Measurements from ENCODE around the gene MGLL. TPM values are rescaled to one million over a fixed set of nuclear protein-coding genes. Genes with fewer than 3 reads are reported as not detected.

The MGLL gene
- total RNA-seq, 2 experiments from 2014 or later: 1.5 to 1.7 TPM

DNA sequence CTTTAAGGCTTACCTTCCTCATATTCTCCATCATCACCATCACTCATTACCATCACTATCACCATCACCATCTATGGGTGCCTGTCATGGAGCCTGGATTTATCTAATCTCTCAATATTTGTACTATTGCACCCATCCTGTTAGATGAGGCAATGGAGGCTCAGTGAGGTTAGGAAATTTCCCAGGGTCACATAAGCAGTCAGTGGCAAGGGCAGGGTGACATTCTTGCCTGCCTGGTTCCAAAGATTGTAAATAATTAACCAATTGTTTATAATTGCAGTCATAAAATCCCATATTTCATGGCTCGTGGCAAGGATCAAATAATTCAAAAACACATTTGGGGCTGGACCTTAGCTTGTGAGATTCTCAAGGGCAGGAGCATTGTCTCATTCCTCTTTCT is 55.2 kb downstream of the MGLL start:
- no peak for DNase-seq
- CTCF ChIA-PET: no interaction called here
- Mint-ChIP-seq H3K27me3 (peaks cover 15% of the 10 kb centered on the region), H3K27ac (no peak overlapping the region), H3K36me3 (ENCODE audit: low read depth) (no peaks in the 10 kb centered on the region), H3K4me3 (no peak overlapping the region), H3K4me1 (peaks cover 12% of the 10 kb centered on the region), H3K9me3 (no peaks in the 10 kb centered on the region)
- POLR2A ChIA-PET: no interaction called here

DNA sequence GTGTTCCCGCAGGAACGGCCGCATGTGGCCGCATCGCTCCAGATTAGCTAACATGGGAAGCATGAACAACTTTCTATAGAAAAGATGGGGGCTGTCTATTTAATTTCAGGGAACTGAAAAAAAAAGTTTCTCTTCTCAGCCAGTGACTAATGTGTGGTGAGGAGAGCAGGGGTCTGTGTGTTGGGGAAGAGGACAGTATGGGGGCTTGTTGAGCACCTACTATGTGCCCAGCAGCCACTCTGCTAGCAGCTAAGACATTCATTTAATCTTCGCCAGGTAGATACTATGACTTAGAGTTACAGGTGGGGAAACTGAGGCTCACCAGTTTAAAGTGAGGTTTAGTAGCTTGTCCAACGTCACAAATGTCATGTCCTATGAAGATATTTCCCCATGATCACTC is 56.6 kb downstream of the MGLL start:
- Mint-ChIP-seq H3K9me3 (no peaks in the 10 kb centered on the region), H3K4me1 (peaks cover 12% of the 10 kb centered on the region), H3K4me3 (no peak overlapping the region), H3K36me3 (ENCODE audit: low read depth) (no peaks in the 10 kb centered on the region), H3K27me3 (peaks cover 15% of the 10 kb centered on the region), H3K27ac (no peak overlapping the region)
- CTCF ChIA-PET: no interaction called here
- POLR2A ChIA-PET: no interaction called here
- DNase-seq: no peak

DNA sequence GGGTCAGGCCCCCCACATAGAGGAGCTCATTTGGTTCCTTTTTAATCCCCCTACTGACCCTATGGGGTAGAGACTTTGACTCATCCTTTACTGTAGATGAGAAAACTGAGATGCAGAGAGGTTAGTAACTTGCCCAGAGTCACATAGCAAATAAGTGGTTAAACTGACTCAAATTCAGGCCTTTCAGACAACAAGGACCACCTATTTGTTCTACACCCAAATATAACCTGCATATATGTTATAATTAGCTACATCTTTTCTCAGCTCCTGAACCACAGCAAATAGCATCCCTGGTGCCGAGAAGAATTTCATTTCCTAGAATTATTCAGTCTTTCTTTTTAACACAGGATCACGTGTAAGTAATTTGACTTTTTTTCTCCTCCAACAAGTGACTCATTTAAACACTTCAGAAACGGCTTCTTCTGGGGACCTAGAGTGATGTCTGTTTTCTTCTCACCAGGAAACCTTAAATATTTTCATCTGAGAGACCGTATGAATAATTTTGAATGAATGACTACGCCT is 57.4 kb downstream of the MGLL start:
- no peak overlapping the region for H3K4me3 Mint-ChIP-seq
- ChIA-PET POLR2A (no interaction called here), CTCF (no interaction called here)
- H3K36me3 Mint-ChIP-seq (ENCODE audit: low read depth): no peaks in the 10 kb centered on the region
- peaks cover 12% of the 10 kb centered on the region for H3K4me1 Mint-ChIP-seq
- H3K27ac Mint-ChIP-seq: no peak overlapping the region
- no peaks in the 10 kb centered on the region for H3K9me3 Mint-ChIP-seq
- no peak for DNase-seq
- H3K27me3 Mint-ChIP-seq: peaks cover 14% of the 10 kb centered on the region

DNA sequence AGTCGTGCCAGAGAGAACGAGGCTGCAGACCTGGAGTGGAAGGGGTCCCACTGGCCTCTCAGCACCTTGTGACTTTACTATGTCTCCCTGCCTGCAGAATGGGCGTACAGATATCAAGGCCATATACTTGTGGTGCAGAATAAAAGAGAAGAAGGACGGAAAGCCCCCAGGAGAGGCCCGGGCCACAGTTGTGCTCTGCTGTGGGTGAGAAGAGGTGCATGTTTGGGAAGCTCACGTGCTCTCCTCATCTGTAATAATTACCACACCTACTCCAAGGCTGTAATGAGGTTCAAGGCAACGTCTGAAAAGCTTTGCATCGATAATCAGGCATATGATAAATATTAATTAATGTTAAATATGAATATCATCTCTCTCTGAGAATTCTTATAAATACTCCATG is 58.0 kb downstream of the MGLL start:
- ChIA-PET CTCF (no interaction called here), POLR2A (no interaction called here)
- no peaks in the 10 kb centered on the region for H3K9me3 Mint-ChIP-seq
- H3K27me3 Mint-ChIP-seq: peaks cover 15% of the 10 kb centered on the region
- no peak for DNase-seq
- H3K4me1 Mint-ChIP-seq: peaks cover 12% of the 10 kb centered on the region
- no peaks in the 10 kb centered on the region for H3K36me3 Mint-ChIP-seq (ENCODE audit: low read depth)
- H3K4me3 Mint-ChIP-seq: no peak overlapping the region
- no peak overlapping the region for H3K27ac Mint-ChIP-seq

DNA sequence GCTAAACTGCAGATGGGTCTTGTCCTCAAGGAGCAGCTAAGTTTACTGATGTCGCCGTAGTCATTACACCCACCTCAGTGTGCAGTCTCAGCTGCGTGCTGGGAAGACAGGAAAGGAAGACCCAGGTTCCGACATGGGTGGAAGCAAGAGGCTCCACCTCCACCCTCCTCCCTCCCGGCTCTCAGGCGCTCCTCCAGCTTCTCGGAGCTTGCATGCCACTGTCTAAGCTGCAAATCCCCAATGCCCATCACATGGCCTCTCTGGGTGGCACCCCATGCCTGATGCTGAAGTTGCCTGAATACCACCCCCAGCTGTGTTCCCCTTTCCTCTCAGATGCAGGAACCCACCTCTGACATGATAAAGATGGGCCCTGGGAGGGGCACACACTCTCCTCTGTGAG is 58.5 kb downstream of the MGLL start:
- ChIA-PET POLR2A (no interaction called here), CTCF (no interaction called here)
- Mint-ChIP-seq H3K9me3 (no peaks in the 10 kb centered on the region), H3K4me3 (no peak overlapping the region), H3K4me1 (peaks cover 12% of the 10 kb centered on the region), H3K27ac (no peak overlapping the region), H3K36me3 (ENCODE audit: low read depth) (no peaks in the 10 kb centered on the region), H3K27me3 (peaks cover 15% of the 10 kb centered on the region)
- no peak for DNase-seq

DNA sequence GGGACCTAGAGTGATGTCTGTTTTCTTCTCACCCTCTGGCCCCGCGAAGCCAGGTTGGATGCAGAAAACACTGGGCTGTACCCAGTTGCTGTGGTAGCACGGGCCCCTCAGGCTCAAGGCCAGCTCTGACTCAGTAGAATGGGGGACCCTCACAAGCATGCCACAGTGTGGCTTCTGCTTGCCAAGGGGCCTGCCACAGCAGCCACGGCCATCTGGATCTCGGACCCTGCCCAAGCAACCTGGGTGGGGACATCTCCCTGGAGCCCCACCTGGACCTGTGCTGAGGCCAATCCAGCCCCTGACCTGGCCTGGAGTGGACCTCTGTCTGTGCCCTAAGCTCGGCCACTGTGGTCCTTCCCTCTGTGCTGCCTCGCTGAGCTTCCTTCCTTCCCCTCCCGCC is 59.0 kb downstream of the MGLL start:
- H3K4me3 Mint-ChIP-seq: no peak overlapping the region
- no peak for DNase-seq
- peaks cover 11% of the 10 kb centered on the region for H3K4me1 Mint-ChIP-seq
- H3K27me3 Mint-ChIP-seq: peaks cover 13% of the 10 kb centered on the region
- H3K9me3 Mint-ChIP-seq: no peaks in the 10 kb centered on the region
- no peaks in the 10 kb centered on the region for H3K36me3 Mint-ChIP-seq (ENCODE audit: low read depth)
- H3K27ac Mint-ChIP-seq: no peak overlapping the region
- ChIA-PET POLR2A (no interaction called here), CTCF (interaction anchor here (1.0 kb wide), 1 partner anchor 188 kb away, joined by 3 read pairs; no protein-coding TSS in a partner anchor)

DNA sequence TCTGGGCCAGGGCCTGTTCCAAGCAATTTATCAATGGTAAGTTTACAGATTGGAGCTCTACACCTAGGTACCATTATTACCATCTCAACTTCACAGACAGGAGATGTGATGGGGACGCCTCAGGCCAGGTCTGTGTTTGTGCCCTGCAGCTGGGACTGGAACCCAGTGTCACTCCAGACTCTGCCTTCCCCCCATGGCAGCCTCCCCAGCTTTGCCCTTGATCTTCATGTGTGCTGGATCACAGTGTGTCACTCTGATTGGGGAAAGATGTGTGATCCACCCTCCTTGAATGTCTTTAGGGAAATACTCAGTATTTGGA is 59.6 kb downstream of the MGLL start:
- no peak for DNase-seq
- H3K27ac Mint-ChIP-seq: no peak overlapping the region
- H3K4me1 Mint-ChIP-seq: peaks cover 11% of the 10 kb centered on the region
- H3K27me3 Mint-ChIP-seq: peaks cover 12% of the 10 kb centered on the region
- H3K4me3 Mint-ChIP-seq: no peak overlapping the region
- CTCF ChIA-PET: interaction anchor here (1.0 kb wide), 1 partner anchor 188 kb away, joined by 3 read pairs; no protein-coding TSS in a partner anchor
- POLR2A ChIA-PET: no interaction called here
- no peaks in the 10 kb centered on the region for H3K36me3 Mint-ChIP-seq (ENCODE audit: low read depth)
- H3K9me3 Mint-ChIP-seq: no peaks in the 10 kb centered on the region

DNA sequence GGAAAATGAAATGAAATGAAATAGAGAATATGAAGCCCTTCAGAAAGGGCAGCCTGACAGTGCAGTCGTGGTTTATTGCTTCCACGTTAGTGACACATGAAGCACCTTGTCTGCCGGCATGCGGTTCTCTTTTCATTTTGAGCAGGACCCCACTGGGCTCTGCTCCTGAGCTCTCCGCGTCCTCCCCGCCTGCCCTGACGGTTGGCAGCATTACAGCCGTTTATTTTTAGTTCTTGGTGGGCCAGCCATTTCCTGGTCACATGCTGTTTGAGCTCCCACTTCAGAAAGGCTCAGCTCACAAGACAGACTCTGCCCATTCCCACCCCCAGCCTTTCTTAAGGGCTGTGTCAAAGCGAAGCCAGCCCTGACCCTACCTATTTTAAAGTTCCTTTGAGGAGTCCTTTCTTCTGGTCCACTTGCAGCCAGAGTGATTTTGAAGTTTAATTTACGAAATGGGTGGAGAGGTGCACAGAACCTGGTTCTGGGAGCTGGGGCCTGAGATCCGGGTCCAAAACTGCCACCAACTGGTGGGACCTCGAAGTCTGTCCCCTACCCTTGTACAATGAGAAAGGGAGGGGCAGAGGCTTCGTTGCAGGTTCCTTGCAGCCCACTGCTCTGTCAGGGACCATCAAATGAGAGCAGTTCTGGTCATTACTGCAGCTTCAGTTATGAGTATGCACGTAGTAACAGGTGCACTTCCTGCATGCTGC is 60.1 kb downstream of the MGLL start:
- H3K4me3 Mint-ChIP-seq: no peak overlapping the region
- no peaks in the 10 kb centered on the region for H3K36me3 Mint-ChIP-seq (ENCODE audit: low read depth)
- peaks cover 10% of the 10 kb centered on the region for H3K27me3 Mint-ChIP-seq
- POLR2A ChIA-PET: no interaction called here
- H3K27ac Mint-ChIP-seq: no peak overlapping the region
- peaks cover 11% of the 10 kb centered on the region for H3K4me1 Mint-ChIP-seq
- DNase-seq: no peak
- H3K9me3 Mint-ChIP-seq: no peaks in the 10 kb centered on the region
- CTCF ChIA-PET: interaction anchor here (1.0 kb wide), 1 partner anchor 187 kb away, joined by 3 read pairs; no protein-coding TSS in a partner anchor

DNA sequence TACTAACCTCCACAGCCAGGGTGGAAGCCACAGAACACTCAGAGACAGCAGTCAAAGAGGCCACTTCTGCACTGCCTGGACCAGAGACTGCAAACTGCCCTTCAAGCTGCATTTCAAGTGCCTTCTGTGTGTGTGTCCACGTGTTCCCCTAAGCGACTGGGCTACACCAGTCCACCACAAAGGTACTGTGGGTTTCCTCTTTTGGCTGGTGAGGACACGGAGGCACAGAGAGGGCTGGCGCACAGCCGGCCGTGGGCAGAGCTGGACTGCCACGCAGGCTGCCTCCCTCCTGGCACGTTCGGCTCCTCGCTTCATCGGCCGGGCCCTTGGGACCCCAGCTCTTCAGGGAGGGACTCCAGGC is 60.9 kb downstream of the MGLL start:
- H3K9me3 Mint-ChIP-seq: no peaks in the 10 kb centered on the region
- no peaks in the 10 kb centered on the region for H3K36me3 Mint-ChIP-seq (ENCODE audit: low read depth)
- ChIA-PET CTCF (no interaction called here), POLR2A (no interaction called here)
- no peak overlapping the region for H3K4me3 Mint-ChIP-seq
- peaks cover 6% of the 10 kb centered on the region for H3K27me3 Mint-ChIP-seq
- peaks cover 11% of the 10 kb centered on the region for H3K4me1 Mint-ChIP-seq
- DNase-seq: no peak
- no peak overlapping the region for H3K27ac Mint-ChIP-seq

DNA sequence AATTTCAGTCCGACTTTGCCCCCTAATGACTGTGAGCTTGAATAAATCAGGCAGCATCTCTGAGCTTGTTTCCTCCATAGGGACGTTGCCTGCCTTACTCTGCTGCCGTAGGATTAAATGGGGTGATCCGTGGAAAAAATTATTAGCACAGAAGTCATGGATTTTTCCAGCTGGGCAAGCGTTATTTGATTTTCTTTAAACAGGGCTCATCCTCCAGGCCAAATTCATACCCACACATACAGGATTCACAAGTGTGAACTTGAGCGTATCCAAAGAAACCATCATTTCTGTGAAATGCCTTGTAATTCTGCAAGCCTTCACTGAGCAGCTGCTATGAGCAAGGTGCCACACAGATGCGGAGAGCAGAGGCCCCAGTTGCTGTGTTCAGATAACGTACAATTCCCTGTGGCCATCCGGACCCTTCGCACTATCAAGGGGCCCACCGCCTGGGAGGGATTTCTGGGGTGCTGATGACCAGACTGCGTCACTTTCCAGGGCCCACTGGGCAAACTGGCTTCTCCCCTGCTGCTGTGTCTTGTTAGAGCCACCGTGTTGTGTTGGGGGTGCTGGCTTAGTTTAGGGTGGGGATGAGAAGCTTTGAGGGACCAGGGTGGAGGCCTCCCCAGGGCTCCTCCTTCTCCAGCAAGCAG is 61.4 kb downstream of the MGLL start:
- peaks cover 11% of the 10 kb centered on the region for H3K4me1 Mint-ChIP-seq
- no peaks in the 10 kb centered on the region for H3K36me3 Mint-ChIP-seq (ENCODE audit: low read depth)
- ChIA-PET CTCF (no interaction called here), POLR2A (no interaction called here)
- no peak for DNase-seq
- no peak overlapping the region for H3K4me3 Mint-ChIP-seq
- H3K27me3 Mint-ChIP-seq: peaks cover 9% of the 10 kb centered on the region
- H3K9me3 Mint-ChIP-seq: no peaks in the 10 kb centered on the region
- H3K27ac Mint-ChIP-seq: no peak overlapping the region

DNA sequence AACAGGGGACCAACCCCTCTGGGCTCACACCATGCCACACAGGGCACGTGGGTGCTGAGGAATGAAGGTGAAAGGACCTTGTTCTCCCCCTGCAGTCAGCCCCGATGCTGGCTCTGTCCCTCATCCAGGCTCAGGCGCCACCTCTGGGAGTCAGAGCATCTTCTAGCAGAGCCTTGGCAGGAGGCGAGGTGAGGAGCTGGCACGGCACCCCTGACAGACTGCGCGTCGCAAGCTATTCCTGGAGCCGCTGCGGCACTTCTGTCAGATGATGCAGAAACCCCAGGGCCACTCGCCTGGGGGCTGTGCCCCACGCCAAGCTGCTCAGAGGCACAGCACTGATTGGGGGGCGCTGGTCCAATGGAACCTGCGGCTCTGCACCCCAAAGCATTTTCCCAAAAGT is 62.0 kb downstream of the MGLL start:
- Mint-ChIP-seq H3K27me3 (peaks cover 9% of the 10 kb centered on the region), H3K9me3 (no peaks in the 10 kb centered on the region), H3K4me1 (peaks cover 9% of the 10 kb centered on the region), H3K4me3 (no peak overlapping the region), H3K36me3 (ENCODE audit: low read depth) (no peaks in the 10 kb centered on the region), H3K27ac (no peak overlapping the region)
- CTCF ChIA-PET: no interaction called here
- POLR2A ChIA-PET: no interaction called here
- no peak for DNase-seq

DNA sequence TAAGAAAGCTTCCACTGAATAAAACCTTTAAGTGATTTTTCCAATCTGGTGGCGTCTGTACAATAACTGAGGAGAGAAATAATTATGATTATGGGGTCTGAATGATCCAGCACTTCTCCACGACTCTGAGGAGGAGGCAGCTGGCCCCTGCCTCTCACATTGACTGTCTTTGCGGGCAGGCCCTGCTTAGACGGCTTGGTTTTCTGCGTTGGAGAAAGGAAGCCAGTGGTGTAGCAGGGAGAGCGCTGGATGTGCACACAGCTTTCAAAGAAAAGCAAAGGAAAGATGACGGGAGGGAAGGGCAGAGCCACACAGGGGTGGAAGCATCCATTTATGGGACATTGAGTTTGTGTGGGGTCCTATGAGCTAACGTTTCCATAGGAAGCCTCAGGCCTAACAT is 62.5 kb downstream of the MGLL start:
- ChIA-PET CTCF (no interaction called here), POLR2A (no interaction called here)
- Mint-ChIP-seq H3K27ac (no peak overlapping the region), H3K4me3 (no peak overlapping the region), H3K4me1 (peaks cover 6% of the 10 kb centered on the region), H3K27me3 (peaks cover 9% of the 10 kb centered on the region), H3K36me3 (ENCODE audit: low read depth) (no peaks in the 10 kb centered on the region), H3K9me3 (no peaks in the 10 kb centered on the region)
- DNase-seq: no peak

DNA sequence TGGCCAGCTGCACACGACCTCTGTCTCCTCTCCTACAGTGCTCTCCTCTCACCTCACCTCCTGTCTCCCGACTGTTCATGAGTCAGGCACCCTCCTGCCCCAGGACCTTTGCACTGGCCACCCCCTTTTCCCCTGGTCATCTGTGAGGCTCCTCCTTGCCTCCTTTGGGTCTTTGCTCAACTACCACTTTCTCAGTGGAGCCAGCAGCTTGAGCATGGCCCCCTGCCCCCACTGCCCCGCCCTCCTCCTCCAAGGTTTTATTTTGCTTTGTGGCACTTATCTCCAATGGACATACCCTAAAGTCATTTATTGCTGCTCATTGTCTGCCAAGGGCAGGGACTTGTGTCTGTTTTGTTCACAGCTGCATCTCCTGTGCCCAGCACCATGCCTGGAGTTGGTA is 64.3 kb downstream of the MGLL start:
- ChIA-PET POLR2A (no interaction called here), CTCF (interaction anchor here (0.8 to 1.0 kb wide), 2 partner anchors 8 to 183 kb away, joined by 3 read pairs; no protein-coding TSS in a partner anchor)
- H3K27ac Mint-ChIP-seq: no peak overlapping the region
- peaks cover 11% of the 10 kb centered on the region for H3K27me3 Mint-ChIP-seq
- H3K36me3 Mint-ChIP-seq (ENCODE audit: low read depth): no peaks in the 10 kb centered on the region
- H3K9me3 Mint-ChIP-seq: no peaks in the 10 kb centered on the region
- peaks cover 4% of the 10 kb centered on the region for H3K4me1 Mint-ChIP-seq
- H3K4me3 Mint-ChIP-seq: no peak overlapping the region
- DNase-seq: no peak

DNA sequence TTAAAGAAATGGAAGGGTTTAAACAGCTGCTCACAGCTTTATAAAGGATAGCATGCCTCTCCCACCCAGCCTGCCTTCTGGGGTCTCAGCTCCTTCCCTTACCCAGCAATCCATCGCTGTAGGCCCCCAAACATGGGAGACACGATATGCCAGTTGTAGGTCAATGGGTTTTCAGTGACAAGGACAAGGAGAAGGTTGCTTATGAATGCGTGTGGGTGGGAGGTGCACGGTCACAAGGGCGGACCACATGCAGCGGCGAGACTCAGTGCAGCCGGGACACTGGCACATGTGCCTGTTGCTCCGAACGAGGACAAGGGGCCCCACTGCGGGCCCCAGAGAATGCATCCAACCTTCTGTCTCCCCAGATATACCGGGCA is 67.0 kb downstream of the MGLL start:
- no peaks in the 10 kb centered on the region for H3K9me3 Mint-ChIP-seq

More for the DNA sequence above, 67.0 kb downstream of the MGLL start:
- ChIA-PET POLR2A (interaction anchor here (1.0 kb wide), 1 partner anchor 156 kb away, joined by 3 read pairs; no protein-coding TSS in a partner anchor), CTCF (no interaction called here)
- Mint-ChIP-seq H3K27ac (no peak overlapping the region), H3K36me3 (ENCODE audit: low read depth) (no peaks in the 10 kb centered on the region), H3K4me1 (peaks cover 8% of the 10 kb centered on the region), H3K27me3 (peaks cover 26% of the 10 kb centered on the region), H3K4me3 (no peak overlapping the region)
- DNase-seq: no peak

All from activated CD4-positive, alpha-beta memory T cell treated with anti-CD3 and anti-CD28 coated beads, Interleukin-2, amount 10 ng/mL, durations not matched to agents 7 days and 5 days (primary cell).